ENCODE data around the gene MAPK11.

The MAPK11 gene

GRCh38 chr22:50305393-50305922 is 35.3 kb upstream of the MAPK11 start:
- no peak for TF ChIP-seq REST (IDR thresholded peaks at IDR 0.05; ENCODE audit: insufficient read depth in 1 of 2, low read depth in 2 of 2, low read length in 2 of 2)
- no peak for TF ChIP-seq TAF1 (IDR thresholded peaks at IDR 0.05; ENCODE audit: borderline replicate concordance, insufficient read depth, low read length)
- TF ChIP-seq FOXP2 (optimal IDR thresholded peaks at IDR 0.05; ENCODE audit: borderline replicate concordance, extremely low read depth, extremely low read length, insufficient read depth): no peak
- TF ChIP-seq POLR2AphosphoS5 (IDR thresholded peaks at IDR 0.05; ENCODE audit: low read depth, low read length): no peak
- TF ChIP-seq SIN3A (IDR thresholded peaks at IDR 0.05; ENCODE audit: borderline replicate concordance, insufficient read depth, low read length): no peak

GRCh38 chr22:50304528-50305392 is 34.6 kb upstream of the MAPK11 start:
- TF ChIP-seq TAF1 (IDR thresholded peaks at IDR 0.05; ENCODE audit: borderline replicate concordance, insufficient read depth, low read length) (no peak), REST (IDR thresholded peaks at IDR 0.05; ENCODE audit: insufficient read depth in 1 of 2, low read depth in 2 of 2, low read length in 2 of 2) (no peak), SIN3A (IDR thresholded peaks at IDR 0.05; ENCODE audit: borderline replicate concordance, insufficient read depth, low read length) (no peak), POLR2AphosphoS5 (IDR thresholded peaks at IDR 0.05; ENCODE audit: low read depth, low read length) (no peak), FOXP2 (optimal IDR thresholded peaks at IDR 0.05; ENCODE audit: borderline replicate concordance, extremely low read depth, extremely low read length, insufficient read depth) (no peak)

- TF ChIP-seq FOXP2 (optimal IDR thresholded peaks at IDR 0.05; ENCODE audit: borderline replicate concordance, extremely low read depth, extremely low read length, insufficient read depth) (no peak), TAF1 (IDR thresholded peaks at IDR 0.05; ENCODE audit: borderline replicate concordance, insufficient read depth, low read length) (no peak), SIN3A (IDR thresholded peaks at IDR 0.05; ENCODE audit: borderline replicate concordance, insufficient read depth, low read length) (no peak), REST (IDR thresholded peaks at IDR 0.05; ENCODE audit: insufficient read depth in 1 of 2, low read depth in 2 of 2, low read length in 2 of 2) (no peak), POLR2AphosphoS5 (IDR thresholded peaks at IDR 0.05; ENCODE audit: low read depth, low read length) (no peak)
Observed at GRCh38 chr22:50303848-50304527, 33.8 kb upstream of the MAPK11 start.

GRCh38 chr22:50303515-50303847 is 33.3 kb upstream of the MAPK11 start:
- no peak for TF ChIP-seq TAF1 (IDR thresholded peaks at IDR 0.05; ENCODE audit: borderline replicate concordance, insufficient read depth, low read length)

GRCh38 chr22:50302564-50302963 is 32.4 kb upstream of the MAPK11 start:
- TF ChIP-seq TAF1 (IDR thresholded peaks at IDR 0.05; ENCODE audit: borderline replicate concordance, insufficient read depth, low read length): no peak
- no peak for TF ChIP-seq REST (IDR thresholded peaks at IDR 0.05; ENCODE audit: insufficient read depth in 1 of 2, low read depth in 2 of 2, low read length in 2 of 2)
- no peak for TF ChIP-seq POLR2AphosphoS5 (IDR thresholded peaks at IDR 0.05; ENCODE audit: low read depth, low read length)
- no peak for TF ChIP-seq SIN3A (IDR thresholded peaks at IDR 0.05; ENCODE audit: borderline replicate concordance, insufficient read depth, low read length)
- no peak for TF ChIP-seq FOXP2 (optimal IDR thresholded peaks at IDR 0.05; ENCODE audit: borderline replicate concordance, extremely low read depth, extremely low read length, insufficient read depth)

All from PFSK-1 (cell line).